OCI-LY3 (cell line): ENCODE measurements around the gene FGF19.

Experiments used
- H2AFZ ChIP-seq: fragments of 200-600, 300-600 bp; shearing (Covaris generic); 2 replicates; pipeline ENCODE4 v1.6.0; 2014; ENCODE audit warnings: antibody characterized with exemption, low read depth, low read length
- H3K27ac ChIP-seq: fragments of 200-600, 300-600 bp; sonication (generic); 2 replicates; pipeline ENCODE4 v1.5.1; 2014; ENCODE audit warnings: mild to moderate bottlenecking, low read length, moderate library complexity, mixed read lengths
- H3K27me3 ChIP-seq: fragments of 200-600, 300-600 bp; sonication (generic); 2 replicates; pipeline ENCODE4 v1.6.1; 2014; ENCODE audit warnings: low read depth, low read length, mixed read lengths
- H3K36me3 ChIP-seq: fragments of 200-600, 300-600 bp; sonication (generic); replicated peaks from 2 replicates; pipeline ENCODE3; 2014; ENCODE audit warnings: low read depth, low read length, mixed read lengths
- H3K4me1 ChIP-seq: fragments of 300-600, 200-600 bp; sonication (generic); 2 replicates; pipeline ENCODE4 v1.6.1; 2014; ENCODE audit warnings: low read length, mixed read lengths
- H3K4me2 ChIP-seq: fragments of 200-600, 300-600 bp; sonication (generic); 2 replicates; pipeline ENCODE4 v1.6.1; 2014; ENCODE audit warnings: low read length, mixed read lengths
- H3K4me3 ChIP-seq: fragments of 300-600, 200-600 bp; sonication (generic); 2 replicates; pipeline ENCODE4 v1.5.1; 2014; ENCODE audit warnings: antibody characterized with exemption, mild to moderate bottlenecking, low read length, moderate library complexity
- H3K79me2 ChIP-seq: fragments of 300-600, 200-600 bp; shearing (Covaris generic); 2 replicates; pipeline ENCODE4 v1.6.1; 2014; ENCODE audit warnings: mild to moderate bottlenecking, low read length, mixed read lengths
- H3K9ac ChIP-seq: fragments of 300-600, 200-600 bp; shearing (Covaris generic); 2 replicates; pipeline ENCODE4 v1.6.0; 2014; ENCODE audit warnings: mild to moderate bottlenecking, low read length, moderate library complexity
- H3K9me3 ChIP-seq: fragments of 200-600, 300-600 bp; shearing (Covaris generic); 2 replicates; pipeline ENCODE4 v1.6.1; 2014; ENCODE audit warnings: low read length, mixed read lengths; ENCODE audit not compliant: insufficient read depth
- H4K20me1 ChIP-seq: fragments of 200-600, 300-600 bp; sonication (generic); 2 replicates; pipeline ENCODE4 v1.6.1; 2016; ENCODE audit warnings: low read length, mixed read lengths; ENCODE audit not compliant: insufficient read depth
- EZH2phosphoT487 ChIP-seq: fragments of 200-600 bp; shearing (Covaris generic); IDR thresholded peaks from 2 replicates; pipeline ENCODE4 v1.6.1; 2018; ENCODE audit warnings: antibody characterized with exemption, mixed run types, low read depth
- TF ChIP-seq, protein P1 (sequence below): fragments of 200-600, 300-600 bp; sonication (generic); IDR thresholded peaks from 2 replicates; pipeline ENCODE4 v1.5.1; 2014; ENCODE audit warnings: antibody characterized with exemption, low read length, low read depth

FGF19 gene

DNA sequence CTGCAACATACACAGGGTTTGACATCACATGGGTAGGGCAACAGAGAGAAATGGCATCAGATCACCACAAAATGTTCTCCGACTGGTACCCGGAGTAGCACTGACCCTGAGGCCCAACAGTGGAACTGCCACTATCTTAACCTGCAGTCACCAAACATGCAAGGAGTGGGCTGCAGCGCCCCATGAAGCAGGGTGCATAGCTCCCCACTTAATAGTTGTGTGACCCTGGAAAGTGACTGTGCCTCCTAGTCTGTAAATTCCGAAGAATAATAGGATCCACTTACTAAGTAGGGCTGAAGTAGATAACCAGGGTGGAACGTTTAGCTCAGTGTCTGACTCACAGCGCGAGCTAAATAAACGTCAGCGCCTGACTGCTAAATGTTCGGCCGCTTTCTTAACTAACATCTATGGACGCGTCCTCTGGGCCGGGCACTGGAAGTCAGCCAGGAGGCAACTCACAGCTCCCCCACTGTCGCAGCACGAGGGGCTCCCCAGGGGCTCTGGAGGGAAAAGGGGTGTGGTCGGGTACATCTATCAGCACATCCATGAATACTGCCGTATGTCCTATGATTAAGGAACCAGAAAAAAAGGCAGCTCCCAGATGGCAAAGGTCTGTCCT, 29.4 kb downstream of the FGF19 start:
- TF ChIP-seq, protein P1, sequence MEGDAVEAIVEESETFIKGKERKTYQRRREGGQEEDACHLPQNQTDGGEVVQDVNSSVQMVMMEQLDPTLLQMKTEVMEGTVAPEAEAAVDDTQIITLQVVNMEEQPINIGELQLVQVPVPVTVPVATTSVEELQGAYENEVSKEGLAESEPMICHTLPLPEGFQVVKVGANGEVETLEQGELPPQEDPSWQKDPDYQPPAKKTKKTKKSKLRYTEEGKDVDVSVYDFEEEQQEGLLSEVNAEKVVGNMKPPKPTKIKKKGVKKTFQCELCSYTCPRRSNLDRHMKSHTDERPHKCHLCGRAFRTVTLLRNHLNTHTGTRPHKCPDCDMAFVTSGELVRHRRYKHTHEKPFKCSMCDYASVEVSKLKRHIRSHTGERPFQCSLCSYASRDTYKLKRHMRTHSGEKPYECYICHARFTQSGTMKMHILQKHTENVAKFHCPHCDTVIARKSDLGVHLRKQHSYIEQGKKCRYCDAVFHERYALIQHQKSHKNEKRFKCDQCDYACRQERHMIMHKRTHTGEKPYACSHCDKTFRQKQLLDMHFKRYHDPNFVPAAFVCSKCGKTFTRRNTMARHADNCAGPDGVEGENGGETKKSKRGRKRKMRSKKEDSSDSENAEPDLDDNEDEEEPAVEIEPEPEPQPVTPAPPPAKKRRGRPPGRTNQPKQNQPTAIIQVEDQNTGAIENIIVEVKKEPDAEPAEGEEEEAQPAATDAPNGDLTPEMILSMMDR = no peak
- no peak overlapping the region for H3K27ac ChIP-seq
- H3K79me2 ChIP-seq = peaks cover 26% of the 10 kb centered on the region
- H3K9me3 ChIP-seq = no peaks in the 10 kb centered on the region
- peak overlapping the region; percentile 92 for H3K4me3 ChIP-seq
- peak overlapping the region; percentile 94 for H3K4me2 ChIP-seq
- H3K36me3 ChIP-seq = peaks cover 9% of the 10 kb centered on the region
- H3K27me3 ChIP-seq = no peaks in the 10 kb centered on the region
- H4K20me1 ChIP-seq = no peaks in the 10 kb centered on the region
- H2AFZ ChIP-seq = no peak overlapping the region
- H3K9ac ChIP-seq = peak overlapping the region; percentile 82
- peaks cover 9% of the 10 kb centered on the region for H3K4me1 ChIP-seq

DNA sequence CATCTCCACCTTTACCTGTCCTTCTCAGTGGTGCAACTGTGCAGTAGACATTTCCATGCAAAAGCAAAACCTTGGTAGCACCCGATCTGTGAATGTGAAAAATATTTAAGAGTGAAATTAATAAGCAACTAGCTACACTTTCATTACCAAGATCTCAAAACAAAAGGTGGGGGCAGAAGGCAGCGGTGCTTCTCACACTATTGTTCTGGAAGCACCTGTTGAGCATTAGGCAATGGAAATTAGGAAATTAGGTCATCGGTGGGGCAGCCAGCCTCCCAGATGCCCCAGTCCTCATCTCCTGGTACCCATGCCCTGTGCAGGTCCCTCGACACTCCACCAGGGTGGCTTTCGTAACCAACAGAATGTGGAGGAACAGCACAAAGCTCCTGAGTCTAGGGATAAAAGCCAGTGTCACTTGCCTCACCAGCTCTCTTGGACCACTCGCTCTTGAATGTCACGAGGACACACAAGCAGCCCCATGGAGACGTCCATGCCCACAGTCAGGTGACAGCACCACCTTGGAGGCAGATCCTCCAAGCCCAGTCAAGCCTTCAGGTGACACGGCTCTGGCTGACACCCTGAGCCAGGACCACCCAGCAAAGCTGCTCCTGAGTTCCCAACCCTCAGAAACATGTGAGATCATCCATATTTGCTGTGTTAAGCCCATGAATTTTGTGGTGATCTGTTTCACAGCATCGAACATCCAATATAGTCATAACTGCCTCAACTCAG, 31.9 kb downstream of the FGF19 start:
- Histone ChIP-seq H3K9me3 (no peaks in the 10 kb centered on the region), H3K4me2 (no peak overlapping the region), H3K79me2 (peaks cover 26% of the 10 kb centered on the region), H3K4me3 (no peak overlapping the region), H2AFZ (no peak overlapping the region), H4K20me1 (no peaks in the 10 kb centered on the region), H3K36me3 (peaks cover 18% of the 10 kb centered on the region), H3K4me1 (peaks cover 9% of the 10 kb centered on the region), H3K9ac (no peak overlapping the region), H3K27ac (no peak overlapping the region), H3K27me3 (no peaks in the 10 kb centered on the region)
- TF ChIP-seq EZH2phosphoT487 = no peak

DNA sequence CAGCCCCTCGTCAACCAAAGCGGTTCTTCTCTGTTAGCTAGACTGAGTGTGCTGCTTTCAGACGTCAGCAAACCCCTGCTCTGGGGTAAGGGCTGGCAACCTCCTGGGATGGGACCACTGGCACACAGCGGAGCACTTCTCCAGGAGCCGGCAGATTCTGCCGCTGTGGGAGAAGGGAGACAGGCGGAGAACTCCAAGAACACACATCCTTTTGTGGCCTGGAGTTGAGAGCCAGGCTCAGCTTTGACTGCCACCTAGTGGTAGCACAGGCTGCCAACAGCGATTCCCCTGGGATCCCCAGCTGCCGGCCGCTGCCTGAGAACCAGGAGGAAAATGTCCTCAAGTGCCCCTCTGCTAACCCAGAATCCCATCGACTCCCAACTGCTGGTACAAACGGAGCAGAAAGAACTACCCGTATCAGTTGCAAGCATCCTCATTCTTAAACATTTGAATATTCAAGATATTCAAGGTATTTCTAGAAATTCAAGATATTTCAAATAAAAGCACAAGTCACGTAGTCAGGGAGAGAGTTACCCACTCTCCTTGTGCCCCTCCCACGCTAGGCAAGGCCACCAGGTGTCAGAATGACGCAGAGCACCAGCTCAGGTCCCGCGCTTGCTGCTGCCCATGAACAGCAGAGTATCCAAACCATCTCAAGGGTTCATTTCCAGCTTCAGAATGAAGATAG, 33.5 kb downstream of the FGF19 start:
- no peak overlapping the region for H3K4me3 ChIP-seq
- no peak overlapping the region for H3K9ac ChIP-seq
- no peaks in the 10 kb centered on the region for H3K9me3 ChIP-seq
- H2AFZ ChIP-seq = no peak overlapping the region
- H3K4me1 ChIP-seq = peaks cover 9% of the 10 kb centered on the region
- H3K79me2 ChIP-seq = peaks cover 26% of the 10 kb centered on the region
- no peaks in the 10 kb centered on the region for H4K20me1 ChIP-seq
- H3K27ac ChIP-seq = no peak overlapping the region
- no peaks in the 10 kb centered on the region for H3K27me3 ChIP-seq
- H3K4me2 ChIP-seq = no peak overlapping the region
- TF ChIP-seq EZH2phosphoT487 = no peak
- TF ChIP-seq, protein P1 = peak; percentile 95
- peaks cover 18% of the 10 kb centered on the region for H3K36me3 ChIP-seq

DNA sequence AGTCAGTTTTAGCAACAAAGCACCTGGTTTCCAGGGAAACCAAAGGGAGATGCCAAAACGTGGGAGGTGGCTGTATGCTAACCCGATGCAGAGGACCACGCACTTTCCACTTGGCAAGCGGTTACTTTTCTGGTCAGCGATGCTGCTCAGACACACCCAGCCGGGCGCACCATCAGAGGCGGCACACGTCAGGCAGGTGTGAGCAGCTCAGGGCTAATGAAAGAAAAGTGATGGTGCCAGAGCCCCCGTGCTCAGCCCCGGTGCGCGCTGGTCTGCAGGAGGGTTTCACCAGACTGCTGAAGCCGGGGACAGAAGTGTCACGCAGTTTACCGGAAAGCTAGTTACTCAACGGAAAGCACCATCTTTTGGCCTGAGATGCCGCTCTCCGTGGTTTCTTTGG, 34.3 kb downstream of the FGF19 start:
- no peak for TF ChIP-seq EZH2phosphoT487
- TF ChIP-seq, protein P1 = no peak
- Histone ChIP-seq H3K27ac (no peak overlapping the region), H3K4me2 (no peak overlapping the region), H3K4me1 (peaks cover 9% of the 10 kb centered on the region), H4K20me1 (no peaks in the 10 kb centered on the region), H3K4me3 (no peak overlapping the region), H3K27me3 (no peaks in the 10 kb centered on the region), H2AFZ (no peak overlapping the region), H3K9me3 (no peaks in the 10 kb centered on the region), H3K36me3 (peaks cover 18% of the 10 kb centered on the region), H3K9ac (no peak overlapping the region), H3K79me2 (peaks cover 20% of the 10 kb centered on the region)
